ENCODE measurements around the gene USP6NL.
A peak's percentile ranks its signal among the peaks of the same experiment; 100 is the strongest.

USP6NL gene

GRCh38 chr10:11444155-11444530 is 167.3 kb downstream of the USP6NL start:
- Histone ChIP-seq H3K36me3 (ENCODE audit: insufficient read depth, low read length) (no peaks in the 10 kb centered on the region), H4K20me1 (ENCODE audit: insufficient read depth, low read length) (no peaks in the 10 kb centered on the region), H3K4me2 (ENCODE audit: insufficient read depth, low read length) (no peak overlapping the region), H3K4me3 (ENCODE audit: low read depth in 1 of 2, low read length in 2 of 2) (no peak overlapping the region), H3K27ac (ENCODE audit: low read length) (no peak overlapping the region), H3K4me1 (ENCODE audit: insufficient read depth, low read length) (no peaks in the 10 kb centered on the region), H2AFZ (ENCODE audit: low read depth, low read length) (no peak overlapping the region), H3K79me2 (ENCODE audit: insufficient read depth, low read length) (no peaks in the 10 kb centered on the region), H3K9ac (ENCODE audit: low read depth, low read length) (no peak overlapping the region), H3K9me3 (ENCODE audit: insufficient read depth, low read length, severe bottlenecking) (no peaks in the 10 kb centered on the region), H3K27me3 (ENCODE audit: insufficient read depth, low read length, poor library complexity) (no peaks in the 10 kb centered on the region)
- TF ChIP-seq CTCF (IDR thresholded peaks at IDR 0.05; ENCODE audit: borderline replicate concordance, extremely low read depth, low read length, poor library complexity, severe bottlenecking): no peak
- no peak for TF ChIP-seq EZH2 (IDR thresholded peaks at IDR 0.05; ENCODE audit: borderline replicate concordance, low read depth, low read length, severe bottlenecking)
- ATAC-seq (ENCODE audit: insufficient read depth, low read depth) (no peak), DNase-seq (no peak)

- Histone ChIP-seq H3K4me1 (ENCODE audit: insufficient read depth, low read length) (no peaks in the 10 kb centered on the region), H3K36me3 (ENCODE audit: insufficient read depth, low read length) (no peaks in the 10 kb centered on the region), H3K9me3 (ENCODE audit: insufficient read depth, low read length, severe bottlenecking) (no peaks in the 10 kb centered on the region), H4K20me1 (ENCODE audit: insufficient read depth, low read length) (no peaks in the 10 kb centered on the region), H3K27me3 (ENCODE audit: insufficient read depth, low read length, poor library complexity) (no peaks in the 10 kb centered on the region), H3K27ac (ENCODE audit: low read length) (no peak overlapping the region), H3K4me2 (ENCODE audit: insufficient read depth, low read length) (no peak overlapping the region), H2AFZ (ENCODE audit: low read depth, low read length) (no peak overlapping the region), H3K9ac (ENCODE audit: low read depth, low read length) (no peak overlapping the region), H3K4me3 (ENCODE audit: low read depth in 1 of 2, low read length in 2 of 2) (no peak overlapping the region), H3K79me2 (ENCODE audit: insufficient read depth, low read length) (no peaks in the 10 kb centered on the region)
- no peak for TF ChIP-seq EZH2 (IDR thresholded peaks at IDR 0.05; ENCODE audit: borderline replicate concordance, low read depth, low read length, severe bottlenecking)
- no peak for TF ChIP-seq CTCF (IDR thresholded peaks at IDR 0.05; ENCODE audit: borderline replicate concordance, extremely low read depth, low read length, poor library complexity, severe bottlenecking)
- DNase-seq (peak; percentile 1), ATAC-seq (ENCODE audit: insufficient read depth, low read depth) (no peak)
Measured at GRCh38 chr10:11443468-11444154, 167.8 kb downstream of the USP6NL start.

- no peaks in the 10 kb centered on the region for H3K9me3 ChIP-seq (ENCODE audit: insufficient read depth, low read length, severe bottlenecking)
- no peaks in the 10 kb centered on the region for H3K4me1 ChIP-seq (ENCODE audit: insufficient read depth, low read length)
- DNase-seq: no peak
- ATAC-seq (ENCODE audit: insufficient read depth, low read depth): no peak
- H3K79me2 ChIP-seq (ENCODE audit: insufficient read depth, low read length): no peaks in the 10 kb centered on the region
- no peak overlapping the region for H3K4me3 ChIP-seq (ENCODE audit: low read depth in 1 of 2, low read length in 2 of 2)
- H3K27me3 ChIP-seq (ENCODE audit: insufficient read depth, low read length, poor library complexity): no peaks in the 10 kb centered on the region
- H3K27ac ChIP-seq (ENCODE audit: low read length): no peak overlapping the region
- TF ChIP-seq CTCF (IDR thresholded peaks at IDR 0.05; ENCODE audit: borderline replicate concordance, extremely low read depth, low read length, poor library complexity, severe bottlenecking) (no peak), EZH2 (IDR thresholded peaks at IDR 0.05; ENCODE audit: borderline replicate concordance, low read depth, low read length, severe bottlenecking) (no peak)
- H4K20me1 ChIP-seq (ENCODE audit: insufficient read depth, low read length): no peaks in the 10 kb centered on the region
- H2AFZ ChIP-seq (ENCODE audit: low read depth, low read length): no peak overlapping the region
- H3K9ac ChIP-seq (ENCODE audit: low read depth, low read length): no peak overlapping the region
- H3K36me3 ChIP-seq (ENCODE audit: insufficient read depth, low read length): no peaks in the 10 kb centered on the region
- H3K4me2 ChIP-seq (ENCODE audit: insufficient read depth, low read length): no peak overlapping the region
Measured at GRCh38 chr10:11442001-11442773, 169.3 kb downstream of the USP6NL start.

All from DND-41 (cell line).